Stromal cell of bone marrow (primary cell): Measurements from ENCODE around the gene ATP13A2.
"Not testable (repeated sequence)": the region's sequence is repeated elsewhere in the genome, so short reads cannot be mapped to it uniquely, and the experiment has no call there.

Source experiments
- DNase-seq: peaks from one replicate; pipeline ENCODE4 v3.0.0-alpha.2; 2012; ENCODE audit warnings: low read depth

Gene ATP13A2

GRCh38 chr1:16978139-16978538 is 33.6 kb downstream of the ATP13A2 start:
- DNase-seq = no peak

- DNase-seq = no peak
Measured at GRCh38 chr1:16977377-16977776, 34.4 kb downstream of the ATP13A2 start.

- DNase-seq = no peak
Measured at GRCh38 chr1:16976966-16977365, 34.8 kb downstream of the ATP13A2 start.

- no peak for DNase-seq
Measured at GRCh38 chr1:16975838-16976237, 35.9 kb downstream of the ATP13A2 start.

- DNase-seq = no peak
Measured at GRCh38 chr1:16975211-16975610, 36.5 kb downstream of the ATP13A2 start.

- DNase-seq = no peak
Measured at GRCh38 chr1:16973215-16973614, 38.5 kb downstream of the ATP13A2 start.

GRCh38 chr1:16972189-16972895 is 39.4 kb downstream of the ATP13A2 start:
- DNase-seq = no peak

- DNase-seq = no peak
Measured at GRCh38 chr1:16971341-16972188, 40.2 kb downstream of the ATP13A2 start.

- DNase-seq = no peak
Measured at GRCh38 chr1:16970132-16970910, 41.4 kb downstream of the ATP13A2 start.

GRCh38 chr1:16969651-16970050 is 42.1 kb downstream of the ATP13A2 start:
- DNase-seq = no peak

GRCh38 chr1:16969057-16969611 is 42.6 kb downstream of the ATP13A2 start:
- DNase-seq = no peak

- DNase-seq = no peak
Measured at GRCh38 chr1:16968372-16968771, 43.4 kb downstream of the ATP13A2 start.

GRCh38 chr1:16967962-16968361 is 43.8 kb downstream of the ATP13A2 start:
- DNase-seq = no peak

GRCh38 chr1:16967095-16967575 is 44.6 kb downstream of the ATP13A2 start:
- DNase-seq = no peak

GRCh38 chr1:16966282-16966681 is 45.4 kb downstream of the ATP13A2 start:
- DNase-seq = no peak

- DNase-seq = no peak
Measured at GRCh38 chr1:16965486-16966067, 46.2 kb downstream of the ATP13A2 start.

GRCh38 chr1:16964169-16964568 is 47.6 kb downstream of the ATP13A2 start:
- not testable (repeated sequence) for DNase-seq

GRCh38 chr1:16961297-16962133 is 50.2 kb downstream of the ATP13A2 start:
- DNase-seq = no peak

GRCh38 chr1:16960560-16961296 is 51.0 kb downstream of the ATP13A2 start:
- no peak for DNase-seq

GRCh38 chr1:16958475-16958874 is 53.3 kb downstream of the ATP13A2 start:
- no peak for DNase-seq
